ENCODE measurements around the gene ZCCHC14. TPM values are rescaled to one million over a fixed set of nuclear protein-coding genes. Genes with fewer than 3 reads are reported as not detected.
A peak's percentile ranks its signal among the peaks of the same experiment; 100 is the strongest.

ZCCHC14 gene
- total and polyA plus RNA-seq, 2 of the 13 experiments (the other 11 are each of a cell fraction or from before 2014, with no cell fraction given): 12.4 to 12.5 TPM

DNA sequence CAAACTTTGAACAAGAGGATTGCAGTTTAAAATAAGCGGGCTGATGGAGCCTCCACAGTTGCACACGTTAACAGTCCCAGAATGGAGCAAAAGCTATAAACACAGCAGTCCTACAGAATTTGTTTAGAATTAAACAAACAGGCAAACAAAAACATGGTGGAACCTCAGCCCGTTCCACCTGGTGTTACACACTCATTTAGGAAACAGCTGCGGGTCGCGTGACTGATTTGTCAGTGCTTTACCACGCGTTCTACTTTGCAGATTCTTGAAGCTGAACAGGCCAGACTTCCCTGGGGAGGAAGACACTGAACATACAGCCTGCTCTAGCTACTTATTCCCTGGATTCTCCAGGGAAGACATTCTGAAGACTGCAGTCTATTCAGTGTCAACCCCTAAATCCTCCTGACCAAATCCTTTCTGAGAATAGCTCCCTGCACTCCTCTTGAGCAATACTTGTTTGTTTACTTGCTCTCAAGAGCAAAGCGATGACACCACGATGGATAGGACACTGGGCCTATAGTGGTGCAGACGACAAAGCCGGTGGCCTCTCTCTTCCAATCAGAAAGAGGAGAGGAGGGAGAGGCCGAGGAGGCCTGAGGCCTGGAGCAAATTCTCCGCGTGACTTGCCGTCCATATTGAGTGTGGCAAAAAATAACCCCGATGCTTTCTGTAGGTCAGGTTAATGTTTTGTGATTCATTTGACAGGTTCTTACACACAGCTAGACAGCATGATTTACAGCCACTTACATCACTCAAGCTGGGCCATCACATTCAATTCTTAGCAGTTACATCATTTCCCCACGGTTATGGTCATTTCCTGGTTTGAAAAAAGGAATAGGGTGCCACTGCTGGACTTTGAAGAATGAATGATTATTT lies 104.6 kb downstream of the ZCCHC14 start (continued):
- peak; percentile 80 for TF ChIP-seq TARDBP (CRISPR knock-in tag; IDR thresholded peaks at IDR 0.05)
- TF ChIP-seq, protein P1, sequence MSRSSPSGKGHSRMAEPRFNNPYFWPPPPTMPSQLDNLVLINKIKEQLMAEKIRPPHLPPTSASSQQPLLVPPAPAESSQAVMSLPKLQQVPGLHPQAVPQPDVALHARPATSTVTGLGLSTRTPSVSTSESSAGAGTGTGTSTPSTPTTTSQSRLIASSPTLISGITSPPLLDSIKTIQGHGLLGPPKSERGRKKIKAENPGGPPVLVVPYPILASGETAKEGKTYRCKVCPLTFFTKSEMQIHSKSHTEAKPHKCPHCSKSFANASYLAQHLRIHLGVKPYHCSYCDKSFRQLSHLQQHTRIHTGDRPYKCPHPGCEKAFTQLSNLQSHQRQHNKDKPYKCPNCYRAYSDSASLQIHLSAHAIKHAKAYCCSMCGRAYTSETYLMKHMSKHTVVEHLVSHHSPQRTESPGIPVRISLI (CRISPR knock-in tag; IDR thresholded peaks at IDR 0.05; ENCODE audit: borderline replicate concordance): peak; percentile 81; the same call in 1 of the 2 replicates
- TF ChIP-seq PITX1 (CRISPR knock-in tag; IDR thresholded peaks at IDR 0.05): peak; percentile 95
- TF ChIP-seq PRMT3 (CRISPR knock-in tag; IDR thresholded peaks at IDR 0.05; ENCODE audit: borderline replicate concordance, low read depth): no peak
- no peak; a peak in 1 of 4 replicates for TF ChIP-seq MAFK (conservative IDR thresholded peaks at IDR 0.05 in 1 of 2, IDR thresholded peaks at IDR 0.05 in 1 of 2; ENCODE audit: low read length in 2 of 2)
- peak; percentile 66 for TF ChIP-seq JUN (CRISPR knock-in tag; IDR thresholded peaks at IDR 0.05)
- peak; percentile 51 for TF ChIP-seq ASH2L (IDR thresholded peaks at IDR 0.05; ENCODE audit: insufficient read length, low read depth, low read length)
- TF ChIP-seq, protein P2, sequence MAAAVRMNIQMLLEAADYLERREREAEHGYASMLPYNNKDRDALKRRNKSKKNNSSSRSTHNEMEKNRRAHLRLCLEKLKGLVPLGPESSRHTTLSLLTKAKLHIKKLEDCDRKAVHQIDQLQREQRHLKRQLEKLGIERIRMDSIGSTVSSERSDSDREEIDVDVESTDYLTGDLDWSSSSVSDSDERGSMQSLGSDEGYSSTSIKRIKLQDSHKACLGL (CRISPR knock-in tag; IDR thresholded peaks at IDR 0.05): no peak
- peak; percentile 95 for TF ChIP-seq RXRB (CRISPR knock-in tag; IDR thresholded peaks at IDR 0.05; ENCODE audit: borderline replicate concordance)
- TF ChIP-seq, protein P3, sequence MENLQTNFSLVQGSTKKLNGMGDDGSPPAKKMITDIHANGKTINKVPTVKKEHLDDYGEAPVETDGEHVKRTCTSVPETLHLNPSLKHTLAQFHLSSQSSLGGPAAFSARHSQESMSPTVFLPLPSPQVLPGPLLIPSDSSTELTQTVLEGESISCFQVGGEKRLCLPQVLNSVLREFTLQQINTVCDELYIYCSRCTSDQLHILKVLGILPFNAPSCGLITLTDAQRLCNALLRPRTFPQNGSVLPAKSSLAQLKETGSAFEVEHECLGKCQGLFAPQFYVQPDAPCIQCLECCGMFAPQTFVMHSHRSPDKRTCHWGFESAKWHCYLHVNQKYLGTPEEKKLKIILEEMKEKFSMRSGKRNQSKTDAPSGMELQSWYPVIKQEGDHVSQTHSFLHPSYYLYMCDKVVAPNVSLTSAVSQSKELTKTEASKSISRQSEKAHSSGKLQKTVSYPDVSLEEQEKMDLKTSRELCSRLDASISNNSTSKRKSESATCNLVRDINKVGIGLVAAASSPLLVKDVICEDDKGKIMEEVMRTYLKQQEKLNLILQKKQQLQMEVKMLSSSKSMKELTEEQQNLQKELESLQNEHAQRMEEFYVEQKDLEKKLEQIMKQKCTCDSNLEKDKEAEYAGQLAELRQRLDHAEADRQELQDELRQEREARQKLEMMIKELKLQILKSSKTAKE (CRISPR knock-in tag; IDR thresholded peaks at IDR 0.05; ENCODE audit: borderline replicate concordance): peak; percentile 86
- peak; percentile 66; the same call in 1 of the 2 replicates for TF ChIP-seq ZNF878 (CRISPR knock-in tag; IDR thresholded peaks at IDR 0.05)
- no peak for TF ChIP-seq NONO (IDR thresholded peaks at IDR 0.05)
- TF ChIP-seq NONO (CRISPR knock-in tag; conservative IDR thresholded peaks at IDR 0.05): no peak
- peak; percentile 30; the same call in 1 of the 2 replicates for TF ChIP-seq ZMYM3 (CRISPR knock-in tag; IDR thresholded peaks at IDR 0.05)
- TF ChIP-seq ATM (IDR thresholded peaks at IDR 0.05; ENCODE audit: borderline replicate concordance): peak; percentile 81; the same call in 1 of the 2 replicates
- no peak for TF ChIP-seq ZNF160 (CRISPR knock-in tag; IDR thresholded peaks at IDR 0.05)
- peak; percentile 82 for TF ChIP-seq DMAP1 (CRISPR knock-in tag; IDR thresholded peaks at IDR 0.05)
- TF ChIP-seq ARNTL (CRISPR knock-in tag; IDR thresholded peaks at IDR 0.05): peak; percentile 99
- TF ChIP-seq NFKBIZ (CRISPR knock-in tag; IDR thresholded peaks at IDR 0.05): peak; percentile 75; the same call in 1 of the 2 replicates
- TF ChIP-seq CBX5 (CRISPR knock-in tag; IDR thresholded peaks at IDR 0.05; ENCODE audit: borderline replicate concordance): 0 out of 2 replicates have a peak, but pooled peaks have one; percentile 21
- peak; percentile 77; the same call in 1 of the 2 replicates for TF ChIP-seq SAFB2 (CRISPR knock-in tag; IDR thresholded peaks at IDR 0.05; ENCODE audit: borderline replicate concordance, low read depth)
- TF ChIP-seq, protein P4, sequence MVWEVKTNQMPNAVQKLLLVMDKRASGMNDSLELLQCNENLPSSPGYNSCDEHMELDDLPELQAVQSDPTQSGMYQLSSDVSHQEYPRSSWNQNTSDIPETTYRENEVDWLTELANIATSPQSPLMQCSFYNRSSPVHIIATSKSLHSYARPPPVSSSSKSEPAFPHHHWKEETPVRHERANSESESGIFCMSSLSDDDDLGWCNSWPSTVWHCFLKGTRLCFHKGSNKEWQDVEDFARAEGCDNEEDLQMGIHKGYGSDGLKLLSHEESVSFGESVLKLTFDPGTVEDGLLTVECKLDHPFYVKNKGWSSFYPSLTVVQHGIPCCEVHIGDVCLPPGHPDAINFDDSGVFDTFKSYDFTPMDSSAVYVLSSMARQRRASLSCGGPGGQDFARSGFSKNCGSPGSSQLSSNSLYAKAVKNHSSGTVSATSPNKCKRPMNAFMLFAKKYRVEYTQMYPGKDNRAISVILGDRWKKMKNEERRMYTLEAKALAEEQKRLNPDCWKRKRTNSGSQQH (CRISPR knock-in tag; IDR thresholded peaks at IDR 0.05; ENCODE audit: low read depth): peak; percentile 62; the same call in 1 of the 2 replicates
- TF ChIP-seq ZNF546 (CRISPR knock-in tag; conservative IDR thresholded peaks at IDR 0.05): 0 out of 2 replicates have a peak, but pooled peaks have one; percentile 55

Measured in HepG2 (cell line).